Measurements from ENCODE around the gene ADGRV1.
"Not testable (repeated sequence)": the region's sequence is repeated elsewhere in the genome, so short reads cannot be mapped to it uniquely, and the experiment has no call there.

ADGRV1 gene

GRCh38 chr5:91028499-91028956, 469.9 kb downstream of the ADGRV1 start:
- no peak for ATAC-seq
- Mint-ChIP-seq H3K4me3 (no peak overlapping the region), H3K4me1 (no peaks in the 10 kb centered on the region), H3K27me3 (peaks cover 15% of the 10 kb centered on the region), H3K9me3 (no peaks in the 10 kb centered on the region), H3K27ac (no peak overlapping the region)
- DNase-seq = no peak

DNA sequence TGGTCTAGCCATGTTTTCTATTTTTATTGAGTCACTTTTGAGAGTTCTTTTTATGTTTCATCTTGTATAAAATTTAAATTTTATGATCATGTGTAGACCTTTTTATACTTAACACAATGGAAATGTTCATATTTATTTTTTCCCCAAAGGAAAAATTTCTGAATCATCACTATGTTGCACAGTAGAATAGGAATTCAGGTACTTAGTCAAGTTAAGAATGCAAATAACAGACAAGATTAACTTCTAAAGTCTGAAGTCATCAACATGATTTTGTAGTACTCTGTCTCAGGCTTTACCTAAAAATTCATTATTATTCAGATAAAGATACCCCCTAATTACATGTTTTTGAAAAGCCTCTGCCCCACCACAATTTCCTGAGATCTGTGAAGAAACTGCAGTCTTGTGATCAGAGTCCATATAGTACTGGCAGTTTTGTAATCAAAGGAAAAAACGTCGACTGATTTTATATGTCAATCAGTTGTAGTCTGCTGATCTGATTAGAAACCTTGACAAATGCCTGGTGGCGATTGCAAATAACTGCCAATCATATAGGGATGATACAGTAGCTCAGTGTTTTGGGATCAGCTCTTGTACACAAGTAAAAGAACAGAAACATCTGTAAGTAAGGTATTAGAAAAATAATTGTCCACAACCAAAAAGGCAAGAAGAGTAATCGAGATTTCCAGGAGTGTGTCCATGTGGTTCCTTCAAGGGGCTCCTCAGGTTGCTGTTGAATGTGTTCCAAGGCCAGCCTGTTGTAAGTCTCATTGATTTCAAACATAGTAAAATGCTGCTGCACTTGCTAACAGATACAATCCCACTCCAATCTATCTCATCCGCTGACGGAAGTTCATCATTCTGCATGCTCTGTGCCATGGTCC, 472.2 kb downstream of the ADGRV1 start:
- Mint-ChIP-seq H3K4me3 (no peak overlapping the region), H3K9me3 (no peaks in the 10 kb centered on the region), H3K27me3 (peaks cover 15% of the 10 kb centered on the region), H3K27ac (no peak overlapping the region), H3K4me1 (no peaks in the 10 kb centered on the region)
- ATAC-seq (no peak), DNase-seq (no peak)

DNA sequence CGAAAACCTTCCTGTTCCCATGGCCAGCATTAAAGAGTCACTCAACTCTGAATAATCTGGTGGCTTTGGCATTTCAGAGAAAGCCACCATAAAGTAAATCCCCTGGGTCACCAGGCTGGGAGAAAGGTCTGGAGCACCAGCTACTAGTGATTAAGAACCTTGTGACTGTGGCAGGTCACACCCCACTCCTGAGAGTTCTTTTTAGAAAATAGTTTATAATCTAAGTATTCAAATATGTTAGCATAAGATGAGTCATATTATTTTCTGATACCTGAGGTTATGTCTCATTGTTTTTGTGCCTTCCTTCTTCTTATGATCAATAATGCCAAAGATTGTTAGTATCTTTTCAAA, 472.8 kb downstream of the ADGRV1 start:
- no peak overlapping the region for H3K4me3 Mint-ChIP-seq
- H3K27ac Mint-ChIP-seq = no peak overlapping the region
- no peaks in the 10 kb centered on the region for H3K9me3 Mint-ChIP-seq
- DNase-seq = no peak
- H3K4me1 Mint-ChIP-seq = no peaks in the 10 kb centered on the region
- ATAC-seq = no peak
- peaks cover 15% of the 10 kb centered on the region for H3K27me3 Mint-ChIP-seq

DNA sequence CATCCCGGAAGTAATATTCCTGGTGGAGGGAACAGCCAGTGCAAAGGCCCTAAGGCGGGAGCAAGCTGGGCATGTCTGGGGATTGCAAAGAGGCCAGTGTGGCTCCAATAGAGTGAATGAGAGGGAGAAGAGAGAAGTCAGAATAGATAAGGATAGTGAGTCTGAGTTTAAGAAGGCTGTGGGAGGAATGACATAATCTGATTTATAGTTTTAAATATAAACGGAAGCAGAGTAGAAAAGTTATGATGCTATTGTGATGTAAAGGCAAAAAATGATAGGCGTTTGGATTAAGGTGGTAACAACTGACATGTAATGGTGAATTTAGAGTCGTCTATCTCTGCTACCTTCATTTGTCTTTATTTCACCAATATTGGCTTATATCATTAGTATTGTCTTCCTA, 473.5 kb downstream of the ADGRV1 start:
- H3K4me3 Mint-ChIP-seq = no peak overlapping the region
- no peak overlapping the region for H3K27ac Mint-ChIP-seq

DNA sequence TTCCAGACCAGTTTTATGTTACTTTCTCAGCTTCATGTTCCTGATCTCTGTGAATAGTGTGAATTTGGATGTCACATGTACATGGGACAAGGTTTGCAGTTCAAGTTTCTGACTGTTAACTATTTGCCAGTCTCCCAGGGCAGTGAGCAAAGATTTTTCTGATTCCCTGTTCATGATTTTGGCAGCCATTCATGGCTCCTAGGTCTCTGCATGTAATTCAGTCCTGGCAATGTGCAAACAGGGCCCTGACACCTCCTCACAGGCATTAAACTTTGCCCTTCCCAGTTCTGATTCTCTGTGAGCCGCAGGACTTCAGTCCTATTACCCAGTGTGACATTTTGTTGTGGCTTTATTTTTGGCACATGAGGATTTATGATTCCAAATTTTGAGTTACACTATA, 474.8 kb downstream of the ADGRV1 start:
- no peak overlapping the region for H3K4me3 Mint-ChIP-seq

More for the DNA sequence above, 473.5 kb downstream of the ADGRV1 start:
- Mint-ChIP-seq H3K4me1 (no peaks in the 10 kb centered on the region), H3K27me3 (peaks cover 15% of the 10 kb centered on the region), H3K9me3 (no peaks in the 10 kb centered on the region)
- DNase-seq (no peak), ATAC-seq (no peak)

GRCh38 chr5:91038180-91038808, 479.7 kb downstream of the ADGRV1 start:
- DNase-seq (no peak), ATAC-seq (no peak)
- Mint-ChIP-seq H3K9me3 (no peaks in the 10 kb centered on the region), H3K4me1 (no peaks in the 10 kb centered on the region), H3K27ac (no peak overlapping the region), H3K4me3 (no peak overlapping the region), H3K27me3 (no peaks in the 10 kb centered on the region)

More for the DNA sequence above, 474.8 kb downstream of the ADGRV1 start:
- no peaks in the 10 kb centered on the region for H3K4me1 Mint-ChIP-seq
- peaks cover 10% of the 10 kb centered on the region for H3K27me3 Mint-ChIP-seq
- H3K27ac Mint-ChIP-seq = no peak overlapping the region
- DNase-seq = no peak
- no peak for ATAC-seq
- H3K9me3 Mint-ChIP-seq = no peaks in the 10 kb centered on the region

DNA sequence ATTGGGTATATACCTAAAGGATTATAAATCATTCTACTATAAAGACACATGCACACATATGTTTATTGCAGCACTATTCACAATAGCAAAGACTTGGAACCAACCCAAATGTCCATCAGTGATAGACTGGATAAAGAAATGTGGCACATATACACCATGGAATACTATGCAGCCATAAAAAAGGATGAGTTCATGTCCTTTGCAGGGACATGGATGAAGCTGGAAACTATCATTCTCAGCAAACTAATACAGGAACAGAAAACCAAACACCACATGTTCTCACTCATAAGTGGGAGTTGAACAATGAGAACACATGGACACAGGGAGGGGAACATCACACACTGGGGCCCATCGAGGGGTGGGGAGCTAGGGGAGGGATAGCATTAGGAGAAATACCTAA, 482.5 kb downstream of the ADGRV1 start:
- not testable (repeated sequence) for ATAC-seq, DNase-seq, H3K27ac Mint-ChIP-seq, H3K4me1 Mint-ChIP-seq, H3K4me3 Mint-ChIP-seq
- Mint-ChIP-seq H3K9me3 (peaks cover 5 to 17% of the 10 kb centered on the region in 2 donors), H3K27me3 (peaks cover 17% of the 10 kb centered on the region)

GRCh38 chr5:91042247-91042935, 483.8 kb downstream of the ADGRV1 start:
- Mint-ChIP-seq H3K27ac (no peak overlapping the region), H3K27me3 (peaks cover 25% of the 10 kb centered on the region), H3K4me1 (no peaks in the 10 kb centered on the region), H3K4me3 (no peak overlapping the region), H3K9me3 (peaks cover 5 to 24% of the 10 kb centered on the region in 2 donors)
- DNase-seq (no peak), ATAC-seq (no peak)

- DNase-seq (no peak), ATAC-seq (no peak)
- peaks cover 25% of the 10 kb centered on the region for H3K27me3 Mint-ChIP-seq
- peaks cover 5 to 24% of the 10 kb centered on the region in 2 donors for H3K9me3 Mint-ChIP-seq
- no peaks in the 10 kb centered on the region for H3K4me1 Mint-ChIP-seq
- no peak overlapping the region for H3K27ac Mint-ChIP-seq
- no peak overlapping the region for H3K4me3 Mint-ChIP-seq
Measured at GRCh38 chr5:91042936-91043255, 484.3 kb downstream of the ADGRV1 start.

DNA sequence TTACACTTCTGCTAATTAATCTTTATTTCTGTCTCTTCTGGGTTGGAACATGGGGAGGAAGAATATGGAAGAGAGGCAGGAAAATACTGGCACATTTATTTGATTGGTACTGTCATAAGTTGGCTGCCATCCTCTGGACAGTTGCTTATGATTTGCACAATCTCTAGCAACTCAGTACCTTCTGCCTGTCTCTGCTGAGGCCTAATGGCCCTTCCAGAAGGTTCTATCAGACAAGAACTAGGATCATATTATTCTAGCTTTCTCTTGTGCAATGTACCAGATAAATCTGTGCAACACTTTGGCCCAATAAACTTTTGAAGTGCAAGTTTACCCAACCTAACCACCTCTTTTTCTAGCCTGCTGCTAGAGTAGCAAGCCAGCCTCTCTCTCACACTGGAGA, 489.5 kb downstream of the ADGRV1 start:
- peaks cover 25% of the 10 kb centered on the region for H3K27me3 Mint-ChIP-seq
- H3K27ac Mint-ChIP-seq = no peak overlapping the region
- H3K4me1 Mint-ChIP-seq = no peaks in the 10 kb centered on the region
- peaks cover 5 to 24% of the 10 kb centered on the region in 2 donors for H3K9me3 Mint-ChIP-seq
- ATAC-seq (no peak), DNase-seq (no peak)
- no peak overlapping the region for H3K4me3 Mint-ChIP-seq

DNA sequence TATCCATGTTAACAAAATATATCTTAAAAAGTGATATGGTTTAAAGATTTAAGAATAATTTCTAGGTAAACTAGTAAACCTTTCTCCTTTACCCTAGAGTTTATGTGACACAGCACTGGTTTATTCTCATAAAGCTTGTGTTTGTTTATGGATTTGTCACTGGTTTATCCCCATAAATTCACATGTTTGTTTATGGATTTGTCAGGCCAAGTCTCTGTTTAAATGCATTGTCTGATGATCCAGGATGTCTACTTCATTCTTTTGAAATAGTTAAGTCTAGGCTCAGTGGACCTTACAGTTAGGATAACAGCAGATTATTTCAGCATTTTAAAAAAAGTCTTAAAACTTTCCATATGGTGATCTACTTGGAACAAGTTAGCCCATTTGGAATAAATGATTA, 490.5 kb downstream of the ADGRV1 start:
- ATAC-seq (no peak), DNase-seq (no peak)
- Mint-ChIP-seq H3K27ac (no peak overlapping the region), H3K4me3 (no peak overlapping the region), H3K9me3 (peaks cover 5 to 24% of the 10 kb centered on the region in 2 donors), H3K4me1 (no peaks in the 10 kb centered on the region), H3K27me3 (peaks cover 34% of the 10 kb centered on the region)

GRCh38 chr5:91049800-91050199, 491.2 kb downstream of the ADGRV1 start:
- Mint-ChIP-seq H3K27ac (no peak overlapping the region), H3K4me3 (no peak overlapping the region), H3K9me3 (peaks cover 3 to 20% of the 10 kb centered on the region in 2 donors), H3K27me3 (peaks cover 30% of the 10 kb centered on the region), H3K4me1 (no peaks in the 10 kb centered on the region)
- no peak for ATAC-seq
- no peak for DNase-seq

DNA sequence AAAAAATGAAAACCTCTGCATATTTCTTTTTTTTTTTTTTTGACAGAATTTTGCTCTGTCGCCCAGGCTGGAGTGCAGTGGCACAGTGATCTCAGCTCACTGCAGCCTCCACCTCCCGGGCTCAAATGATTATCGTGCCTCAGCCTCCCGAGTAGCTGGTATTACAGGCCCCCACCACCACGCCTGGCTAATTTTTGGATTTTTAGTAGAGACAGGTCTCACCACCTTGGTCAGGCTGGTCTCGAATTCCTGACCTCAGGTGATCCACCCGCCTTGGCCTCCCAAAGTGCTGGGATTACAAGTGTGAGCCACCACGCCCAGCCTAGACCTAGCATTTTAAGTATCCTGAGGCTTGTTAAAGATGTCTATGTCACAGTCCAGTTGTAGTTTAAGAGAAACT, 493.8 kb downstream of the ADGRV1 start:
- not testable (repeated sequence) for ATAC-seq, H3K4me1 Mint-ChIP-seq, H3K9me3 Mint-ChIP-seq, DNase-seq, H3K4me3 Mint-ChIP-seq, H3K27ac Mint-ChIP-seq
- H3K27me3 Mint-ChIP-seq = peaks cover 24% of the 10 kb centered on the region

DNA sequence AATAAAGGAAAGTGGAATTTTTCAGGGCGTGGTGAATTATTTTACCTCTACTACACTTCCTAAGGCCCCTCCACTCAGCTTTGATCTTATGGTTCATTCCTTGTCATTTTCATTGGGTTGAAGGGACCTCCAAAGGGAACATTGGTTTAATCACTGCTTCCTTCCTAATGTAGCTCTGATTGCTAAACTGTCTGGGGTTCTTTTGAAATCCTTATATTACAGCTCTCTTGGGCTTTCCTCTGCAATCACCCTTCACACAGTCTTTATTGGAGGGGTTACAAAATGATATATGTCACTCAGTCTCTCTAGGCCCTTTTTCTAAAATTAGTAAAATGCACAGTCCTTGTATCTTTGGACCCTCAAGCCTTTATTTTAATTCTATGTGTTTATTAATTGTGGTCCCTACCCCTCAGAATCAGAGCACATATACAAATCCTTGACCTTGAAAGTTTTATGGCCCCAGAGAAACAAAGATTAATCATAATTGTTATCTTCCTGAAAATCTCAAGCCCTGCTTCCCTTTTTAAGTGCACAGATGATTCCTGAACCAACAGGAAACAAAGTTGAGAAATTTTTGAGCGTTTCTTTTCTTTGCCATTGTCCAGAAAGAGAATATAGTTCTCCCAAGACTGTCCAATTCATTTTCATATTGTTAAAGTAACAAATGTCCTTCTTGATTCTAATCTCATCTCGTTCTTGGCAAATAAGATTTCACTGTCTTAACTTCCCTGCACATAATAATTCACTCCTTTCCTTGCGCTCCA, 494.6 kb downstream of the ADGRV1 start:
- Mint-ChIP-seq H3K9me3 (no peaks in the 10 kb centered on the region), H3K27me3 (peaks cover 24% of the 10 kb centered on the region), H3K4me1 (no peaks in the 10 kb centered on the region), H3K4me3 (no peak overlapping the region), H3K27ac (no peak overlapping the region)
- DNase-seq = no peak
- no peak for ATAC-seq

DNA sequence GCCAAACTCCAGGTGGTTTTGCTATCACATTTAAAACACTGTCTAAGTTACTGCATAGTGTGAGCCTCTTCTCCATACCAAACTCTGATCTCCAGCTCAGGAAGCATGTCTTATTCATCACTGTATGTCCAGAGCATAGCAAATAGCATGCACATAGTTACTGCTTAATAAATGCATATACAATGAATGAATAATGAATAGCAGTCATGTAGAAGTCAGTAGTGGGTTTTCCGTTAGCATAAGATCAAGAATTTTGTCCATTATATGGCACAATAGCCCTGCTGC, 495.1 kb downstream of the ADGRV1 start:
- peaks cover 5% of the 10 kb centered on the region for H3K4me1 Mint-ChIP-seq
- H3K27me3 Mint-ChIP-seq = peaks cover 24% of the 10 kb centered on the region
- H3K9me3 Mint-ChIP-seq = no peaks in the 10 kb centered on the region
- ATAC-seq = no peak
- H3K27ac Mint-ChIP-seq = no peak overlapping the region
- no peak for DNase-seq
- H3K4me3 Mint-ChIP-seq = no peak overlapping the region
